BJ (cell line): Measurements from ENCODE around the gene NCAPH2. TPM values are rescaled to one million over a fixed set of nuclear protein-coding genes. Genes with fewer than 3 reads are reported as not detected.

ENCODE experiments used
- CTCF ChIA-PET: fragments of 350-600 bp; formaldehyde crosslinking; extraction: SDS; loops from one replicate; lab custom pipeline; 2021; ENCODE audit warnings: antibody characterized with exemption, inconsistent platforms; lab: Yijun Ruan, JAX
- POLR2A ChIA-PET: fragments of 300-600 bp; sonication (Branson Sonifier 250); formaldehyde crosslinking; extraction: SDS; loops from one replicate; lab custom pipeline; 2021; ENCODE audit warnings: antibody characterized with exemption; lab: Charles Lee
- DNase-seq: peaks from one replicate; pipeline ENCODE4 v3.0.0-alpha.2; 2011; ENCODE audit warnings: low read depth
- H3K27me3 ChIP-seq: 2 replicates; pipeline ENCODE4 v1.6.0; 2011; ENCODE audit warnings: low read length; ENCODE audit not compliant: control insufficient read depth, insufficient read depth
- H3K36me3 ChIP-seq: 2 replicates; pipeline ENCODE4 v1.5.1; 2011; ENCODE audit warnings: low read length; ENCODE audit not compliant: control insufficient read depth, insufficient read depth
- H3K4me3 ChIP-seq: 2 replicates; pipeline ENCODE4 v1.5.1; 2011; ENCODE audit warnings: low read depth, mild to moderate bottlenecking, control low read depth, low read length
- polyA plus RNA-seq: library from polyadenylated mRNA; depleted of rRNA; stranded (reverse); fragments of >200 nt; gene quantifications from 2 replicates; pipeline ENCODE4 v1.2.3, GENCODE V29; 2011
- TF ChIP-seq, protein P1 (sequence below): IDR thresholded peaks from 2 replicates; pipeline ENCODE4 v1.5.1; 2011; ENCODE audit warnings: low read depth, mild to moderate bottlenecking, control low read depth, inconsistent platforms, low read length, moderate library complexity; ENCODE audit not compliant: insufficient read depth

The NCAPH2 gene
- polyA plus RNA-seq, 1 experiment: 31.7 TPM

DNA sequence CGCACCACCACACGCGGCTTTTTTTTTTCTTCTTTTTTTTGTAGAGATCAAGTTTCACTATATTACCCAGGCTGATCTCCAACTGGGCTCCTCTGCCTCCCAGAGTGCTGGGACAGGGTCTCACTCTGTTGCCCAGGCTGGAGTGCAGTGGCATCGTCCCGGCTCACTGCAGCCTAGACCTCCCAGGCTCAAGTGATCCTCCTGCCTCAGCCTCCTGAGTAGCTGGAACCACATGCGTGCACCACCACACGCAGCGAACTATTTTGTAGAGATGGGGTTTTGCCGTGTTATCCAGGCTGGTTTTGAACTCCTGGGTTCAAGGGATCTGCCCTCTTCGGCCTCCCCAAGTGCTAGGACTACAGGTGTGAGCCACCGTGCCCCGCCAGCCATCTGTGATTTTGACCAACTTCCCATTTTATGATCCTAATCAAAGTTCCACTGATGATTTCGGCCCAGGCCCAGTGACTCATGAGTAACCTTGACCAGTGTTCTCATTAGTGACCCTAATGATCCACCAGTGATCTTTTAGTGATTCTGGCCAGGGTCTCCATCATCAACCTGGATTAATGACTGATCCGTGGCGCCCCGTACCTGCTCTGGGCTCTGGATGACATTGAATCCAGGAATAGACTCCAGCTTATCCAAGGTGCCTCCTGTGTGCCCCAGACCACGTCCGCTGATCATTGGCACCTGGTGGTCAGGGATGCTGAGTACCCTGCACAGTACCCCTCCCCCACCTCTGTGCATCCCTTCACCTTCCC lies 20.1 kb downstream of the NCAPH2 start:
- DNase-seq: no peak
- peaks cover 9% of the 10 kb centered on the region for H3K36me3 ChIP-seq
- ChIA-PET POLR2A (no interaction called here), CTCF (interaction anchor here (0.6 to 2.0 kb wide), 8 partner anchors 11 to 261 kb away, joined by 3 to 9 read pairs (median 3); partner anchors contain the start of gene SYCE3)
- TF ChIP-seq, protein P1, sequence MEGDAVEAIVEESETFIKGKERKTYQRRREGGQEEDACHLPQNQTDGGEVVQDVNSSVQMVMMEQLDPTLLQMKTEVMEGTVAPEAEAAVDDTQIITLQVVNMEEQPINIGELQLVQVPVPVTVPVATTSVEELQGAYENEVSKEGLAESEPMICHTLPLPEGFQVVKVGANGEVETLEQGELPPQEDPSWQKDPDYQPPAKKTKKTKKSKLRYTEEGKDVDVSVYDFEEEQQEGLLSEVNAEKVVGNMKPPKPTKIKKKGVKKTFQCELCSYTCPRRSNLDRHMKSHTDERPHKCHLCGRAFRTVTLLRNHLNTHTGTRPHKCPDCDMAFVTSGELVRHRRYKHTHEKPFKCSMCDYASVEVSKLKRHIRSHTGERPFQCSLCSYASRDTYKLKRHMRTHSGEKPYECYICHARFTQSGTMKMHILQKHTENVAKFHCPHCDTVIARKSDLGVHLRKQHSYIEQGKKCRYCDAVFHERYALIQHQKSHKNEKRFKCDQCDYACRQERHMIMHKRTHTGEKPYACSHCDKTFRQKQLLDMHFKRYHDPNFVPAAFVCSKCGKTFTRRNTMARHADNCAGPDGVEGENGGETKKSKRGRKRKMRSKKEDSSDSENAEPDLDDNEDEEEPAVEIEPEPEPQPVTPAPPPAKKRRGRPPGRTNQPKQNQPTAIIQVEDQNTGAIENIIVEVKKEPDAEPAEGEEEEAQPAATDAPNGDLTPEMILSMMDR: no peak
- no peaks in the 10 kb centered on the region for H3K27me3 ChIP-seq
- no peak overlapping the region for H3K4me3 ChIP-seq

DNA sequence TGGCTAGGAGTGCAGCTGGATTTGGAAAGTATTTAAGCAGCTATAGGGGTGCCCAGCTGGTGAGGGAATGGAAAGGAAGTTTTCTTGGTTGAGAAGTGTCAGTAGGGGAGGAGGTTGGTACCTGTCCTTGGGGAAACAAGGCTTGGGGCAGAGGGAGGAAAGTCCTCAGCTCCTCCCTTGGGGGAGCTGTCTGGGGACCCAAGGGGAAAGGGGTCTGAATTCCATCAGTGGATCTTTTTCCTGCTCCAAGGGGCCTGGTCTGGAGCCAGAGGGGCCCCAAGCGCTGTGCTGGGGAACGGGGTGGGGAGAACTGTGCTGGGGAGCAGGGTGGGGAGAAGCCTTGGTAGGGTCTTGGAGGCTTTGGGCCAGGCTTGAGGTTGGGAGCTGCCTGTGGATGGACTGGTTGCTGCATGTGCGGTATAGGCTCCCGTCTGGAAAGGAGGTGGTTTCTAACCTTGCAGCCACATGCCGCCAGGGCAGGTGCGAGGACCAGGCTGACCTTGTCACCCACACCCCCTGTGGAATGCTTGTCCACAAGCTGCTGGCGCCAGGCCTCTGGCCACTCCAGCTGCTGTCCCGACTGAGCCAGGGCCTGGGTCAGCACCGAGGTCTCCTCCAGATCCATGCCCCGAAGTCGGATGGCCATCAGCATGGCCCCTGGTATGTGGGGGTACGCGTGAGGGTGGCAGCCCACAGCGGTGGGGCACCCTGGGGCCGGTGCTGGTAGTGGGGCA lies 20.8 kb downstream of the NCAPH2 start:
- no peak for DNase-seq
- Histone ChIP-seq H3K27me3 (no peaks in the 10 kb centered on the region), H3K4me3 (peak overlapping the region; percentile 59), H3K36me3 (peaks cover 2% of the 10 kb centered on the region)
- TF ChIP-seq, protein P1: no peak
- ChIA-PET POLR2A (no interaction called here), CTCF (interaction anchor here (0.6 to 2.0 kb wide), 6 partner anchors 14 to 262 kb away, joined by 3 to 9 read pairs (median 3); partner anchors contain the start of gene SYCE3)

DNA sequence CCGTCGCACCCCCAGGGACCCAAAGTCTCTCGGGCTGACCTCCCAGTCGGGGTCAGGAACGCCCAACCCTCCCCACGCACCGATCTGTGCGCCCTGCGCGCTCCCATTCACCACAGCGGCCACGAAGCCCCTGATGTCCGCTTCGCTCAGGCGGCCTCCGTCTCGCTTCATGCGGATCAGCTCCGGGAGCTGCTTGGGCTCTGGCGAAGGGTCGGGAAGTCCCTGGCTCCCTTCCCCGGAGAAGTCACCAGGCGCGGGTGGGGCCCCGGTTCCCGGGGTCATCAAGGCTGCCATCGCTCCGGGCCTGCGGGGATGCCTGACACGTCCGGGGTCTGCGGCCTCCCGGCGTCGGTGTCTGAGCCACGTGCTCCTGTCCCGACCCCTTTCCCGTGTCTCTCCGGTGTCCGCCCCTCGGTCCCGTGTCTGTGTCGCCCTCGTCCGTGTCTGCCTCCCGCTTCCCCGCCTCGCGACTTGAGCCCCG lies 21.4 kb downstream of the NCAPH2 start:
- peak overlapping the region; percentile 59 for H3K4me3 ChIP-seq
- no peaks in the 10 kb centered on the region for H3K36me3 ChIP-seq
- H3K27me3 ChIP-seq: no peaks in the 10 kb centered on the region
- DNase-seq: no peak
- TF ChIP-seq, protein P1: no peak
- ChIA-PET POLR2A (interaction anchor here (1.0 kb wide), 1 partner anchor 22 kb away, joined by 4 read pairs; the partner anchor contains the start of genes LMF2 and NCAPH2), CTCF (interaction anchor here (0.6 to 2.0 kb wide), 3 partner anchors 34 to 205 kb away, joined by 3 to 9 read pairs (median 3); partner anchors contain the start of gene SYCE3)

DNA sequence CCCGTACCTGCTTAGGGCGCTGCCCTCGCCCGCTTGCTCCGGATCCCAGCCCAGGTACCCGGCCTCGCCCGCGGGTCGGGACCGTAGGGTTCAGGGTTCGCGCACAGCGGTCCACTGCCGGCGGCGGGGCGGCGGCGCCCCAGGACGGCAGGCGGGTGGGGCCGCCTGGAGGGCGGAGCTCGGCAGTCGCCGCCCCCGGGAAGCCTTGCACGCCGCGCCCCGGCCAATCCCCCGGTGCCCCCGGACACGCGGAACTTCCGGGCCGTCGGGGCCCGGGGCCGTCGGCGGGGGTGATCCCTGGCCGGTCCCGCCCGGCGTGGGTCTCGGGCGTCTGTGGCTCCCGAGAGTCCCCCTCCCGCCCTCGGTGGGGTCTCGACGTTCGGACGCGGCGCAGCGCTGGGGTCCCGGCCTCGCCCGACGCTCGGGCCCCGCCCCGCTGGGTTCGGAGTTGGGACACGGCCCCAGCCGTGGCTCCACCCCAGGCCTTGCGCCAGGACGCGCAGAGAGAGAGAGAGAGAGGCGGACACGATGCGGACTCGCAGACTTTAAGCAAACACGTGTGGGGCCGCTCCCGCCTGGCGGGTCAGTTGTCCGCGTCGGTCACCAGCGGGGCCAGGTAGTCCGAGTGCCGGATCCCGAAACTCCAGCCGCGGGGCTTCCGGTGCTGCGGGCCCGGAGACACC lies 22.0 kb downstream of the NCAPH2 start, which contains the start of gene TYMP:
Gene TYMP, minus strand, starts transcription at position 116 of the 683 bp plus-strand sequence. CDS start 303 bp downstream, outside the sequence.
- CTCF ChIA-PET: interaction anchor here (0.6 to 2.0 kb wide), 4 partner anchors 33 to 205 kb away, joined by 3 to 9 read pairs (median 3); partner anchors contain the start of gene SYCE3
- Histone ChIP-seq H3K27me3 (no peaks in the 10 kb centered on the region), H3K4me3 (peak within 1 kb of the TSS; percentile 59), H3K36me3 (no peaks in the 10 kb centered on the region)
- POLR2A ChIA-PET: interaction anchor here (1.0 kb wide), 1 partner anchor 22 kb away, joined by 4 read pairs; the partner anchor contains the start of genes LMF2 and NCAPH2
- DNase-seq: no peak
- TF ChIP-seq, protein P1: no peak
